Colonic mucosa (tissue), 4 donors: ENCODE data around the gene AOPEP. TPM values are rescaled to one million over a fixed set of nuclear protein-coding genes. Genes with fewer than 3 reads are reported as not detected.
A peak's percentile ranks its signal among the peaks of the same experiment; 100 is the strongest.

Experiments used
- DNase-seq: peaks from one replicate; pipeline ENCODE4 v3.0.0-alpha.2; 2020
- H3K27ac ChIP-seq: fragments of 200-600 bp; one replicate; pipeline ENCODE4 v1.8.0; 2021
- H3K27me3 ChIP-seq: fragments of 200-600 bp; one replicate; pipeline ENCODE4 v1.8.0; 2021
- H3K36me3 ChIP-seq: fragments of 200-600 bp; one replicate; pipeline ENCODE4 v1.8.0; 2021
- H3K4me1 ChIP-seq: fragments of 200-600 bp; one replicate; pipeline ENCODE4 v1.8.0; 2021; ENCODE audit warnings: mild to moderate bottlenecking
- H3K4me3 ChIP-seq: fragments of 200-600 bp; one replicate; pipeline ENCODE4 v1.8.0; 2021
- H3K9ac ChIP-seq, 2 donors: one replicate each; pipeline ENCODE4 v1.7.0; 2013; ENCODE audit warnings: control low read depth in 2 of 2, low read depth in 2 of 2, low read length in 2 of 2
- H3K9me3 ChIP-seq: fragments of 200-600 bp; one replicate; pipeline ENCODE4 v1.8.0; 2021
- CTCF ChIP-seq: fragments of 200-600 bp; IDR thresholded peaks from one replicate; pipeline ENCODE4 v1.8.0; 2022; ENCODE audit warnings: antibody characterized with exemption, mild to moderate bottlenecking
- intact Hi-C: fragments of 100-400 bp; cut with DNase I; formaldehyde crosslinking; loops from one replicate; pipeline ENCODE4 v1.14.1; 2022
- total RNA-seq, 2 donors: library from RNA; stranded (reverse); fragmentation: NEBNext Ultra II Directional in 1 of 2; extraction: Animal tissue kit (Norgen Biotek cat#: 25700) in 1 of 2; gene quantifications; one replicate each; pipeline ENCODE4 v1.2.1, GENCODE V29; 2021
- donor health status: healthy.
- donor health status: DM: no; HTN: no; CAD: no.
- donor health status: DM: no; HTN: no; CAD: no.

Gene AOPEP
- total RNA-seq, 2 donors from 2014 or later = 38.4 to 43.2 TPM

- H3K27me3 ChIP-seq = no peaks in the 10 kb centered on the region
- H3K27ac ChIP-seq = no peak overlapping the region
- H3K9ac ChIP-seq = no peak overlapping the region
- no peak for TF ChIP-seq CTCF
- DNase-seq = no peak
- intact Hi-C loops = loop anchor here (5.0 kb wide), 2 partner anchors 342 to 447 kb away; no protein-coding TSS in a partner anchor
- H3K4me3 ChIP-seq = no peak overlapping the region
- no peaks in the 10 kb centered on the region for H3K36me3 ChIP-seq
- H3K9me3 ChIP-seq = no peaks in the 10 kb centered on the region
- H3K4me1 ChIP-seq = peaks cover 3% of the 10 kb centered on the region
These were observed 403.2 kb downstream of the AOPEP start for GRCh38 chr9:95129476-95130291.

- TF ChIP-seq CTCF = no peak
- no peak for DNase-seq
- no peak overlapping the region for H3K4me3 ChIP-seq
- no peaks in the 10 kb centered on the region for H3K27me3 ChIP-seq
- intact Hi-C loops = no loop called here
- no peak overlapping the region for H3K9ac ChIP-seq
- H3K36me3 ChIP-seq = no peaks in the 10 kb centered on the region
- H3K27ac ChIP-seq = no peak overlapping the region
- no peaks in the 10 kb centered on the region for H3K9me3 ChIP-seq
- H3K4me1 ChIP-seq = peaks cover 4% of the 10 kb centered on the region
These were observed 404.0 kb downstream of the AOPEP start for GRCh38 chr9:95130484-95130883.

- intact Hi-C loops = no loop called here
- Histone ChIP-seq H3K9me3 (no peaks in the 10 kb centered on the region), H3K4me1 (peaks cover 4% of the 10 kb centered on the region), H3K9ac (no peak overlapping the region), H3K4me3 (no peak overlapping the region), H3K27ac (peak overlapping the region; percentile 14), H3K27me3 (no peaks in the 10 kb centered on the region), H3K36me3 (no peaks in the 10 kb centered on the region)
- DNase-seq = peak; percentile 82
- peak; percentile 73 for TF ChIP-seq CTCF
These were observed 404.8 kb downstream of the AOPEP start for GRCh38 chr9:95131023-95131943.

- DNase-seq = no peak
- peak overlapping the region in 1 of 2 donors; percentile 9 for H3K9ac ChIP-seq
- H3K4me1 ChIP-seq = peaks cover 4% of the 10 kb centered on the region
- intact Hi-C loops = no loop called here
- no peaks in the 10 kb centered on the region for H3K9me3 ChIP-seq
- H3K4me3 ChIP-seq = no peak overlapping the region
- H3K36me3 ChIP-seq = no peaks in the 10 kb centered on the region
- H3K27ac ChIP-seq = peak overlapping the region; percentile 1
- H3K27me3 ChIP-seq = no peaks in the 10 kb centered on the region
- TF ChIP-seq CTCF = no peak
These were observed 406.1 kb downstream of the AOPEP start for GRCh38 chr9:95132366-95133324.

- peak overlapping the region; percentile 1 for H3K27ac ChIP-seq
These were observed 406.8 kb downstream of the AOPEP start for GRCh38 chr9:95133325-95133705.

More at GRCh38 chr9:95133325-95133705, 406.8 kb downstream of the AOPEP start:
- H3K36me3 ChIP-seq = no peaks in the 10 kb centered on the region
- no peak overlapping the region for H3K4me3 ChIP-seq
- H3K9me3 ChIP-seq = no peaks in the 10 kb centered on the region
- intact Hi-C loops = no loop called here
- H3K9ac ChIP-seq = peak overlapping the region in 1 of 2 donors; percentile 9
- DNase-seq = no peak
- peaks cover 4% of the 10 kb centered on the region for H3K4me1 ChIP-seq
- no peaks in the 10 kb centered on the region for H3K27me3 ChIP-seq
- no peak for TF ChIP-seq CTCF
